ENCODE results near the gene FAM168A. TPM values are rescaled to one million over a fixed set of nuclear protein-coding genes. Genes with fewer than 3 reads are reported as not detected.
"Not testable (repeated sequence)": the region's sequence is repeated elsewhere in the genome, so short reads cannot be mapped to it uniquely, and the experiment has no call there.

The FAM168A gene
- total RNA-seq, 1 experiment from 2014 or later, result 30.4 TPM

DNA sequence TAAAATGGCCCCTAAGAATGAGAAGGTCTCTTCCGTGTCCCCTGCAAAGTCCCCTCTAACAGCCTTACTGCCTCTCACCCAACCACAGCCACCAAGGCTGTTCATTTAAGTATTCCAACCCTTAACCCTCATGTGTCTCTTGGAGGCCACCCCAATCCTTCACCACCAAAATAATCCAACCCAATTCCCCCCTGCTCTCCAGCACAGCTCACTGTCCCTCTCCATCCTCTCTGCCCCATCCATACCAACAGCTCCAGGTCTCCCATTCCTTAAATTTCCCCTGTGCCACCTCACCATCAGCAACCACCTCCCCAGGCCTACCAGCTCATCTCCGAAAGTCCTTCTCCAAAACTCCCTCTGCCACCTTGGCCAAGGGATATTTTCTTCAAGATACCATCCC lies 1.4 kb downstream of the FAM168A start:
- DNase-seq (ENCODE audit: low read depth), result no peak

DNA sequence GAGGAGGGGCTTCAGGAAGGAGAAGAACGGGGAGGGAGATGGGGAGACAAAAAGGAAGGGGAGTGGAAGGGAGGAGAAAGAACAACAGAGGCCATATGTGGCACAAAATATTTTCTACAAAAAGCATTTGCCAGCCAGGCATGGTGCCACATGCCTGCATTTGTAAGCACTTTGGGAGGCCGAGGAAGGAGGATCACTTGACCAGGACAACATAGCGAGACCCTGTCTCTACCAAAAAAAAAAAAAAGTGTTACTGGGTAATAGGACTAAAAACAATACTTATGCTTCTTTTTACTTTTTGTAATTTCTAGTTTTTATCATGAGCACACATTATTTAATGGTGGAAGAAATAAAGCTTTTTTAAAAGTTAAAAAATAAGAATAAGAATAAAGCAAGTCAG lies 5.3 kb downstream of the FAM168A start:
- DNase-seq (ENCODE audit: low read depth), result no peak

DNA sequence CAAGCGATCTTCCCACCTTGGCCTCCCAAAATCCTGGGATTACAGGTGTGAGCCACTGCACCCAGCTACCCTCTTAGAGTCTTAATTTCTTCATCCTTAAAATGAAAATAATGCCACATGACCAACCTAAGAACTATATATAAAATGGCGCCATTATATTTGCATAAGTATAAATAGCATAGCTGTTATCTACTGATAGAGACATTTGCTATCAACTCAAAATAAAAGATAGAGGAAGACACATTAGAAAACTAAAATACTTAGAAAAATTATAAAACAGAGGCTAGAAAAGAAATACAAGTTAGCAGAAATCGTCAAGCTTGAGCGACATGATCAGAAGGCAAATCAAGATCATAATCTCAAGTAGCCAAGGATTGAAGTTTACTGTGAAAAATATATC lies 6.2 kb downstream of the FAM168A start:
- DNase-seq (ENCODE audit: low read depth), result no peak

DNA sequence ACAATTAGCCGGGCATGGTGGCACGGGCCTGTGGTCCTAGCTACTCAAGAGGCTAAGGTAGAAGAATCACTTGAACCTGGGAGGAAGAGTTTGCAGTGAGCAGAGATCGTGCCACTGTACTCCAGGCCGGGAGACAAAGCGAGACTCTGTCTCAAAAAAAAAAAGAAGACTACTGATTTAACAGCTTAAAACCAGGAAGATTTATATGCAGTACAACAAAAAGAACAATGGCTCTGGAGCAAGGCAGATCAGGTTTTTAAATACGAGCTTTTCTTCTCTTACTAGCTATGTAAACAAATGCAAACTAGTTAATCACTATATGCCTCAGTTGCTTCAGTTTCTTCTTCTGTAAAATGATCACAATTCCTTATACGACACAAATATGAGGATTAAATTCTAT lies 6.9 kb downstream of the FAM168A start:
- no peak for DNase-seq (ENCODE audit: low read depth)

DNA sequence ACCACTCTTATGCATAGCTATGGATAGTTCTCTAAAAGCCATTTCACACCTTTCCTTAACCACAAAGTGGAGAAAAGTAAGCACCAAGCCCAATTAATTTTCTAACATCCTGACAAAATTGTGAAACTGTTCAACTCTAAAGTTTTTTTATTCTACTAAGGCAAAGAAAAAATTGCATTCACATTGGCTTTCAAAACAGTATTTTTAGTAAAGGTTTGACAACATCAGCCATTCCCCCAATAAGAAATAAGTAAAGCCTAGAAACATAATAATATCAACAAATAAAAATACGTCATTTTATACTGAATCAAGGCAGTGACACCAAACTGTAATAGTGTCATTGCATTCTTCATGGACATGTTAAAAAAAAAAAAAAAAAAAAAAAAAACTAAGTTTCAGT lies 11.1 kb downstream of the FAM168A start:
- DNase-seq (ENCODE audit: low read depth), result no peak

DNA sequence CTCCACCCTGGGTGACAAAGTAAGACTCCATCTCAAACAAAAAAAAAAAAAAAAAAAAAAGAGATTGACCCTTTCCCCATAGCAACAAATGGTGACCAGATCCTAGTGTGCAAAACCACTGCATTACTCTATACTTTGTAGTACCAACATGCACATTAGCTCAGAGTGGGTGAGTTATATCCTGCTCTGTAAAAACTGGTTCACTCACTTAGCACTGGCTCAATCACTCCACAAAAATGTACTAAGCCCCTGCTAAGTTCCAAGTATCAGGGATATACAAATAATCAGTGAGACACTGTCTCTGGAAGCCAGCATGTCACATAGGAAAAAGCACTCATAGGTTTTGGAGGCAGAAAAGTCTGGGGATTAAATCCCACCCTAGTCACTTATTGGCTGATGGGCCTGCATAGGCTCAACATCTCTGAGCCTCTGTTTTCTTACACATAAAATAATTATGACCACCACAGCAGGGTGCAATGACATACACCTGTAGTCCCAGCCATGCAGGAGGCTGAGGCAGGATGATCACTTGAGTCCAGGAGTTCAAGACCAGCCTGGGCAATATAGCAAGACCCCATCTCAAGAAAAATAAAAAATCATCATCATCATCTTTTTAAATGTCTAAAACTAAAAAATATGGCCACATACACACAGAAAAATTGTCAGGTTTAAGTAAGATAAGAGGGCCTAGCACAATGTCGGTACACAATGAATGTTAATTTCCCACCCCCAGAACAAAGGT lies 11.9 kb downstream of the FAM168A start:
- peak; percentile 4 for DNase-seq (ENCODE audit: low read depth)

DNA sequence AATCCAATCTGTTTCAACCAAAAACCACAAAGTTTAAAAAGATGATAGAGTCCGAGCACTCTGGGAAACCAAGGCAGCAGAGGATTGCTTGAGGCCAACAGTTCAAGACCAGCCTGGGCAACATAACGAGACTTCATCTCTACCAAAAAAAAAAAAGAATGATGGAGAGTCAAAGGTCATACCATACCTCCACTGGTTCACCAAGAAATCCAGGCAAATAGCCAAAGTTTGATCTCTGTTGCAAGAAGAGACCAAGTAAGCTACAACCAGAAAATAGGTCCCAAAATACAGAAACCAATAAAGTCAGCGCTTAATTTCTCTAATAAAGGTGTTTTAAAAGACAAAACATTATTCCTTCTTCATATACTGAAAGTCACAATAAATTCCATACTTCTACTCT lies 13.1 kb downstream of the FAM168A start:
- no peak for DNase-seq (ENCODE audit: low read depth)

DNA sequence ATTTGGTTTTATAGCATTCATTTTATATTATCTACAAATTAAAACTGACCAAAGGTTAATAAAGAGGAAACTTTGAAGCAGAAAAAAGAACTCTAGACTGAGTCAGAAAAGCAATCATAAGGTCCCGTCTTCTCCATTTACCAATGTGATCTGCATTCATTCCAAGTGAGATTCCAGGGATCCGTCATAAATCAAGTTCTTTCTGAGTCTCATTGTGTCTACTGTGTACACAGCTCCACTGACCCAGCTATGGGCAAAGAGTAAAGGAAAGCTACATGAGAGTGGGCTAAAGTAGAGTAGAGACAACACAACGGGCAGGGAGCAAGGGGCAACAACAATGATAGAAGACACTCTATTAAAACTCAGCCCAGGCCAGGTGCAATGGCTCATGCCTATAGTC lies 15.3 kb downstream of the FAM168A start:
- DNase-seq (ENCODE audit: low read depth), result no peak

DNA sequence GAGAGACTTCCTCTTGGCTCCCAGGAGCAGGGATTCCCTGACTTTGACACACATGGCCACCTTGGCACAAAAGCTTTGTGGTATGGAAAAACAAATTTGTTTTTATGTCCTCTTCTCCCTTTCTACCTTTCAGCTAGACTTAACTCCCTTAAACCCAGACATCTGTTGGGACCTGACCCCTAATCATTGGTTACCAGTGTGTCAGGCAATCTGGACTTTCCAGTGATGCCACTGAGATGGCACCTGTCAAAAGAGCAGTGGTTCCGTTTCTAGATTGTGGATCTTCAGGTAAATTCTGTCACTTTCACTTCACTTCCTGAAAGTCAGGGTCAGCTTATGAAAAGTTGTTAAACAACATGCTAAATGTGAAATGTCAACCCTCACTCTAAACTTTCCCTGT lies 17.2 kb downstream of the FAM168A start:
- DNase-seq (ENCODE audit: low read depth), result not testable (repeated sequence)

DNA sequence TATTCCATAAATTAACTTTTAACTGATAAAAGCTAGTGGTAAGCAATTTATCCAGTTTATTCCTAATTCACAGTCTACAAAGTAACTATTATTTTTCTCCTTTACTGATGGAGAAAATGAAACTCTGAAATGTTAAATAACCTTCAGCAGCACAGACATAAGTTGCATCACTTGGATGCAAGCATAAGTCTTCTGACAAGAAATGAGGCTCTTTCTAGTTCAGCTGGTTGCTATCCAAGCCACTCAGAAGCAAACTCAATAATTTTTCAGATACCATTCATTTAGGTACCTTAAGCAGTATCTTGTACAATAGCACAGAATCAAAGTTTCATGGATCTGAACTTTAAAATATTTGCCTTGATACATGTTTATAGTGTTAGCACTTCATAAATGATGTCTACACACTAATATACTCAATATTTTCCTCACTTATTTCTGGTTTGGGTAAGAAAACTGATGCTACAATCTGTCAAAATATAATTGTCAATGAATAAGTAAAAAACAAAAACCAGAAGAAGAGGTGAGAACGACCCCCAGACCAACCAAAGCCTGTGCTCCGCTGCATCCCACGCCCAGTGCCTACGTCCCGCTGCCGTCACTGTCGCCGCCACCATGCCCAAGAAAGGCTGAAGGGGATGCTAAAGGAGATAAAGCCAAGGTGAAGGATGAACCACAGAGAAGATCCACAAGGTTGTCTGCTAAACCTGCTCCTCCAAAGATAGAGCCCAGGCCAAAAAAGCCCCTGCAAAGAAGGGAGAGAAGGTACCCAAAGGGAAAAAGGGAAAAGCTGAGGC lies 18.1 kb downstream of the FAM168A start:
- no peak for DNase-seq (ENCODE audit: low read depth)

DNA sequence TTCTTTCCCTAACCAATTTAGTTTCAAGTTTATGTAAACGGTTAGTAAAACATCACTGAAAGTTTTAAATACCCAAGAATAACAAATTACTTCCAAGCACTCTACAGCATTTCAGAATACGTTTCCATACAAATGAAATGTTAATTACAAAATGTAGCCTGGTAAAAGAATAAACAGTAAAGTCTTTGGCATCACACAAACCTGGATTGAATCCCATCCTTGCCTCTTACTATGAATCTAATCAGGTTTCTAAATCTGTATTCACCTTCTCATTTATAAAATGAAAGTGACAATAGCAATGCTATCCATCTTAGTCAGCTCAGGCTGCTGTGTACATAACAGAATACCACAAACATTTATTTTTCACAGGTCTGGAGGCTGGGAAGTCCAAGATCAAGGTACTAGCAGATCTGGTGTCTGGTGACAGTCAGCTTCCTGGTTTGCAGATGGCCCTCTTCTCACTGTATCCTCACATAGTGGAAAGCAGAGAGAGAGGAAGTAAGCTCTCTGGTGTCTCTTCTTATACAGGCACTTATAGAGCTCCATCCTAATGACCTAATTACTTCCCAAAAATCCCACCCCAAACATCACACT lies 19.2 kb downstream of the FAM168A start:
- DNase-seq (ENCODE audit: low read depth), result peak; percentile 16

DNA sequence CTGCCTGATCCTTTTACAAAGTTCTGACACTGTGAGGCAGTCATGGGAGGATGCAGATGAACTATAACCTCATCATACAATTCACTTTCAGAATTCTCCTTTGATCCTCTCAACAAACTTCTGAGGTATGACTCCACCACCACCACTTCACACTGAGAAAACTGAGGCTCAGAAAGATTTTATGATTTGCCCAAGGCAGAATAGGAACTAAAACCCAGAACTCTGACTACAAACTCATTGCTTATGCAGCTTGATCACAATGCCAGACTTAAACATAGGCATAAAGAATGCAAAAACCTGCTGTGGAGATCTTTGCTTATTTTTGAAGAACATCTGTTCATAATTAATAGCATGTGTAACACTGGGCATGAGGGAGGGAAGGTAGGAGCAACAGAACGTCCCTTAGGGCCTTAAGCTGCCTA lies 20.4 kb downstream of the FAM168A start:
- peak; percentile 75 for DNase-seq (ENCODE audit: low read depth)

DNA sequence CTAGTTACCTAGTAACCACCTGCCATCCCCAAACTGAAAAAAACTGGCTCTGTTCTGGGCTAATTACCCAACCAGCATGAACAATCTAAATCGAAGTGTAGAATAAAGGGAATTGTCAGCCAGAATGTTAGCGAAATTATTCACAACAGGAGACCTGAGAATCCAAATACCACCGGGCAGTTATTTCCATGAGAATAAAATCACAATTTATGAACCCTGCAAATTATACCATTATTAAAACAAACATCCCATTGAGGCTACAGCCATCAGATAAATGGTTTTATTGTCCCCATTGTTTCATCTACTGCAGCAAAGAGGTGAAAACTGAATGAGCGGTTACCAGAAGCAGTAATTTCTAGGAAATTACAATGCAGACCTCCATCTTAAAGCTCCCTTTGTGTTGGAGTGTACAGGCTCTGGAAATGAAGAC lies 21.7 kb downstream of the FAM168A start:
- no peak for DNase-seq (ENCODE audit: low read depth)

DNA sequence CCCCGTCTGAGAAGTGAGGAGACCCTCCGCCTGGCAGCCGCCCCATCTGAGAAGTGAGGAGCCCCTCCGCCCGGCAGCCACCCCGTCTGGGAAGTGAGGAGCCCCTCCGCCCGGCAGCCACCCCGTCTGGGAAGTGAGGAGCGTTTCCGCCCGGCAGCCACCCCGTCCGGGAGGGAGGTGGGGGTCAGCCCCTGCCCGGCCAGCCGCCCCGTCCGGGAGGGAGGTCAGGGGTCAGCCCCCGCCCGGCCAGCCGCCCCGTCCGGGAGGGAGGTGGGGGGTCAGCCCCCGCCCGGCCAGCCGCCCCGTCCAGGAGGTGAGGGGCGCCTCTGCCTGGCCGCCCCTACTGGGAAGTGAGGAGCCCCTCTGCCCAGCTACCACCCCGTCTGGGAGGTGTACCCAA lies 25.9 kb downstream of the FAM168A start:
- DNase-seq (ENCODE audit: low read depth), result not testable (repeated sequence)

DNA sequence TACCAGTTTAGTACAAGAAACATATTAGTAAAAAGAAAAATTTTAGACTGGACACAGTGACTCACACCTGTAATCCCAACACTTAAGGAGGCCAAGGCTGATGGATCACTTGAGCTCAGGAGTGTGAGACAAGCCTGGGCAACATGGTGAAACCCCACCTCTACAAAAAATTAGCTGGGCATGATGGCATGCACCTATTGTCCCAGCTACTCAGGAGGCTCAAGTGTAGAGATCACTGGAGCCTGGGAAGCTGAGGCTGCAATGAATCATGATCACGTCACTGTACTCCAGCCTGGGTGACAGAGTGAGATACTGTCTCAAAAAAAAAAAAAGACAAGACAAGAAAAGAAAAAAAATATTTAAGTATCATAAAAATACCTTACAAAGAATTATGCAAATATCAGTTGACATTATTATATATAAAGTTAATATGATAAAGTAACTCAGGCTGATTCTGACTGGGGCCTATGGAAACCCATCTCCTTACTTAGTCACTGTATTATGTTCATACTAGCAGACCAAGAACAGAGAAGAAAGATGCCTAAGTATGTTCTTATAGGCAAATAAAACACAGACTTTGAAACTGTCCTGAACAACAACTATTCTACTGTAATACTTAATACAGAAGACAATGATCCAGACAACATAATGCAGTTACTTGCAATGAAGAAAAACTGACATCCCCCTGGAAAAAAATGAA lies 27.3 kb downstream of the FAM168A start:
- peak; percentile 43 for DNase-seq (ENCODE audit: low read depth)

DNA sequence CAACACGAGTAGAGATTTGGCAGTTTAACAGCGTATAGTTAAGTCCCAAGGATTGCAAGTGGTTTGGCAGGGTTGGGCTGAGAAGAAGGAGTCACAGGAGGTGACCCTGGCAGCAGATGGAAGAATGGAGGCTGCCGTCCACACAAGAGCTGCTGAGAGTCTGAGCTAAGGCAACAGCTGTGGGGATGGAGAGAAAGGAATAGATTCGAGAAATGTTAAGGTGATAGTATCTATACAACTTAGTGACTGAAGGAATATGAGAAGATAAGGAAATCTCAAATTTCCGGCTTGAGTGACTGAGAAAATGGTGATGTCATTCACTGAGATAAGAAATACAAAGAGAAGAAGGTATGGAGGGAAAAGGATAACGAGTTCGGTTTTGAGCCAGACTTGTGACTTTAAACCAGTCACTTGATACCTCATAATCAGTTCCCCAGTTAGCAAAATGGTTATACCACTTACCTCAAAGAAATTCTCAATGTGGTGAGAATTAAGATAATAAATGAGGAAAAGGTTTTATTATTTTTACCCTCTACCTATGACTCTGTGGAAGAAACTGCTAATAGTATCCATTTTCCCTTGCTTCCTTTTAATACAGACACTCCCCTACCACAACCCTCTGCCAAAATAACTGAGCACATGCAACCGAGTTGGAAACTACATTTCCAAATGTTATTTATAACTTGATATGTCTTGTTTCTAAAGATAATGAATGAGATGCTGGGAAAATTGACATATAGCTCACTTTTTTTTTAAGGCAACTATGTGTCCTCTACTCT lies 30.7 kb downstream of the FAM168A start:
- no peak for DNase-seq (ENCODE audit: low read depth)

DNA sequence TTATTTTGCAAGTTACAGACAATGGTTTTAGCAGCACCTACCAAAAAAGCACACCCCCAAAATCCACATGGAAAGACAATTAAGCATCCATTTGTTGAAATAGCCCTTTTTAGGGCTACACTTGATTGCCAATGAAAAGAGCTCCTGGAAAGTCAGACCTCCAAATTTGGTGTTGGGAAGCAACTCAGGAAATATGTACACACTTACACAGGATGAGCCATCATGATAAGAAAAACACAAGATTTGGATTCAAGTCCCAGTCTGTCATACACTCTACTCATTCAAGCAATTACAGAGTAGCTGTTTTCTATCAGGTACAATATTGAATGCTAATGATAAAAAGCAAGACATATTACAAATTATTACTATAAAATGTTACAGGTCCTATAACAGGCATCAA lies 31.5 kb downstream of the FAM168A start:
- no peak for DNase-seq (ENCODE audit: low read depth)

DNA sequence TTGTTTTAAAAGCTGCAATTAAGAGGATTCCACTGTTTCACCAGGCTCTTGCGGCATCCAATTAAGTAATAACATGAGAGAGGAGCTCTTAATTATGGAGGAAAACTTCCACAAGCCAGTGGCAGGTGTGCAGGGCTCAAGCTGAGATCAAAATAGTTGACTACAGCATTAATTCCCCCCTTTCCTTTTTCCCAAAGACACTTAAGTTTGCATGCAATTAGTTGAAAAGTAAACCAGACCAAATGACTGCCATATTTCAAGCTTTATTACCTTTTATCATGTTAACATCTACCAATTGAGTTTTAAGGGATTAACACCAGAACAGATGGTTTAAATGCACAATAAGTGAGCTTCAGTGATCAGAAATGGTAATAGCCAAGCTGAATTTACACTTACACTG lies 32.1 kb downstream of the FAM168A start:
- no peak for DNase-seq (ENCODE audit: low read depth)

DNA sequence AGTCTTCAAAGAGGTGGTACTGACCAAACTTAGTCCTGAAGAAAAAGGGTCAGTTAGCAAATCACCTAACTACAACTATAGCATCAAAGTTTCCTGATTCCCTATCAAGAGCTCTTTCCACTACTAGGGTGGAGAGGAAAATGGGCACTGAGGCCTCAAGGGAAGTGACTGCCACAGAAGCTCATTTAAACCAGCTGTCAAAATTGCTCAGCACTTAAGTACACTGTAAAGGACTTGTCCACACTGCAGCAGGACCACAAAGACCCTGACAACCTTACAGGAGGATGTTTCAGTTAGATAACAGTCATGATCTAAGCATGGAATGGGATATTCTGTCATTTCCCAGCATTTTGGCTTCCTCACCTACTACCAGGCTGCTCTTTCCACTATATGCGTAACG lies 33.0 kb downstream of the FAM168A start:
- no peak for DNase-seq (ENCODE audit: low read depth)

DNA sequence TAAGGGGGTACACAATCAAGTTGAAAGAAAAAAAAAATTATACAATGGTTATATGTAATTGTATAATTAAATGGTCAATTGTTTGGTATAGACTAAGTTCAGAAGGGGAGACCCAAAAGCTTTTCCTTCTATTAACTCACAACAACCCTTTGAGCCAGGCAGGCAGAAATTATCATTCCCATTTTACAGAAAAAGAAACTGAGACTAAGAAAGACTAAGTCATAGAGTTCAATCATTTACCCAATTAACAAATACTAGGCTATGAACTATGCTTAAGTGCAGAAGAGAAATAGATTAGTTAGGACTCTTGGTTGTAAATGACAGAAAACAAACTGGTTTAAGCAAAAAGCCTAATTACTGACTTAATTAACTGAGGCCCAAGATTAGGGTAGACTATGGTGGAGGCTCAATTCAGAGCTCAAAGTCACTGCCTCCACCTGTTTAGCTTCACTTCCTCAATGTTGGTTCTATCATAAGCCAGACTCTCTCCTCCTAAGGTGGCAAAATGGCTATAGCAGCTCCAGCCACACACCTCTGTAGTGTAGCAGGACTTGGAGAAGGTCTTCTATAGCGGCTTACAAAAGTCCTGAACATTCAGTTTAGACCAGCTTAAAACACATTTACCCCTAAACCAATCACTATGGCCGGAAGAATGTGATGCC lies 34.2 kb downstream of the FAM168A start:
- DNase-seq (ENCODE audit: low read depth), result no peak

DNA sequence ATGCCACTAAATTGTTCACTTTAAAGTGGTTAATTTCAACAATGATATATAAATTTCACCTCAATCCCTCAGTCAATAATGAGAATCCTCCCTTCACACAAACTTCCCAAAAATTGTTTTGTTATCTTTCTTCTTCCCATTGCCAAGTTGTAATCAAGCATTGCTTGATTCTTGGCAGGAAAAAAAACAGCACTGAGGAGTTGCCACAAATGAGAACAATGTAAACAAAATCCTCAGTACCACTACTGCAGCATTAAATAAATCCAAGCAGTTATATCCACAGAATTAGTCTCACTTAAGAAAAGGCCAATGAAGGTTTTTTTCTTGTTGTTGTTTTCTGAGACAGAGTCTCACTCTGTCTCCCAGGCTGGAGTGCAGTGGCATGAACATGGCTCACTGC lies 38.2 kb downstream of the FAM168A start:
- no peak for DNase-seq (ENCODE audit: low read depth)

Data from RPMI7951 (cell line).